ENCODE measurements around the gene METTL16. TPM values are rescaled to one million over a fixed set of nuclear protein-coding genes. Genes with fewer than 3 reads are reported as not detected.

METTL16 gene
- total and polyA plus RNA-seq, 4 donors: 4.1 to 8.9 (median 6.6) TPM

DNA sequence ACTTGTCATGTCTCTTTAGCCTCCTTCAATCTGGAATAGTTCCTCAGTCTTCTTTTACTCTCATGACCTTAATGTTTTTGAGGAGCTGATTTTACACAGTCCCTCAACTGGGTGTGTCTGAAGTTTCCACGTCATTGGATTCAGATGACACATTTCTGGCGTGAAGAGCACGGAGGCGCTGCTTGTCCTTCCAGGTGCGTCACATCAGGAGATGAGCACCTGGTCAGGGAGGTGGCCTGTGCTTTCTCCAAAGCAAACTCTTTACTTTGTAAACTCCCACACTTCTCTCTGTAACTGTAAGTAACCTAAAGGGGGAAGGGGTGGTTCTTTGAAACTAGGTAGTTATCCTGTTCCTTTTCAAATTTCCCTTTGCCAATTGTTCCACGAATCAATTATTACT, 58.4 kb downstream of the METTL16 start:
- no peaks in the 10 kb centered on the region for H3K4me1 ChIP-seq (ENCODE audit: control insufficient read depth in 4 of 4, insufficient read depth in 4 of 4, low read length in 3 of 4)
- no peaks in the 10 kb centered on the region for H3K27me3 ChIP-seq (ENCODE audit: control insufficient read depth in 4 of 4, insufficient read depth in 4 of 4, low read length in 3 of 4)
- TF ChIP-seq, protein P1, sequence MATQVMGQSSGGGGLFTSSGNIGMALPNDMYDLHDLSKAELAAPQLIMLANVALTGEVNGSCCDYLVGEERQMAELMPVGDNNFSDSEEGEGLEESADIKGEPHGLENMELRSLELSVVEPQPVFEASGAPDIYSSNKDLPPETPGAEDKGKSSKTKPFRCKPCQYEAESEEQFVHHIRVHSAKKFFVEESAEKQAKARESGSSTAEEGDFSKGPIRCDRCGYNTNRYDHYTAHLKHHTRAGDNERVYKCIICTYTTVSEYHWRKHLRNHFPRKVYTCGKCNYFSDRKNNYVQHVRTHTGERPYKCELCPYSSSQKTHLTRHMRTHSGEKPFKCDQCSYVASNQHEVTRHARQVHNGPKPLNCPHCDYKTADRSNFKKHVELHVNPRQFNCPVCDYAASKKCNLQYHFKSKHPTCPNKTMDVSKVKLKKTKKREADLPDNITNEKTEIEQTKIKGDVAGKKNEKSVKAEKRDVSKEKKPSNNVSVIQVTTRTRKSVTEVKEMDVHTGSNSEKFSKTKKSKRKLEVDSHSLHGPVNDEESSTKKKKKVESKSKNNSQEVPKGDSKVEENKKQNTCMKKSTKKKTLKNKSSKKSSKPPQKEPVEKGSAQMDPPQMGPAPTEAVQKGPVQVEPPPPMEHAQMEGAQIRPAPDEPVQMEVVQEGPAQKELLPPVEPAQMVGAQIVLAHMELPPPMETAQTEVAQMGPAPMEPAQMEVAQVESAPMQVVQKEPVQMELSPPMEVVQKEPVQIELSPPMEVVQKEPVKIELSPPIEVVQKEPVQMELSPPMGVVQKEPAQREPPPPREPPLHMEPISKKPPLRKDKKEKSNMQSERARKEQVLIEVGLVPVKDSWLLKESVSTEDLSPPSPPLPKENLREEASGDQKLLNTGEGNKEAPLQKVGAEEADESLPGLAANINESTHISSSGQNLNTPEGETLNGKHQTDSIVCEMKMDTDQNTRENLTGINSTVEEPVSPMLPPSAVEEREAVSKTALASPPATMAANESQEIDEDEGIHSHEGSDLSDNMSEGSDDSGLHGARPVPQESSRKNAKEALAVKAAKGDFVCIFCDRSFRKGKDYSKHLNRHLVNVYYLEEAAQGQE (IDR thresholded peaks at IDR 0.05): no peak
- TF ChIP-seq YY1 (IDR thresholded peaks at IDR 0.05) (no peak), GABPA (IDR thresholded peaks at IDR 0.05 in 1 of 2, conservative IDR thresholded peaks at IDR 0.05 in 1 of 2) (no peak), HNF4G (IDR thresholded peaks at IDR 0.05) (no peak), HNF4A (conservative IDR thresholded peaks at IDR 0.05) (no peak), JUND (IDR thresholded peaks at IDR 0.05) (no peak), EGR1 (IDR thresholded peaks at IDR 0.05; ENCODE audit: low read depth in 2 of 2) (no peak), NR2F2 (IDR thresholded peaks at IDR 0.05) (no peak)
- TF ChIP-seq, protein P2, sequence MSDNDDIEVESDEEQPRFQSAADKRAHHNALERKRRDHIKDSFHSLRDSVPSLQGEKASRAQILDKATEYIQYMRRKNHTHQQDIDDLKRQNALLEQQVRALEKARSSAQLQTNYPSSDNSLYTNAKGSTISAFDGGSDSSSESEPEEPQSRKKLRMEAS (IDR thresholded peaks at IDR 0.05): no peak
- peaks cover 2 to 10% (median 2%) of the 10 kb centered on the region in 4 donors for H3K36me3 ChIP-seq (ENCODE audit: control insufficient read depth in 4 of 4, insufficient read depth in 3 of 4, low read depth in 1 of 4, low read length in 3 of 4)
- DNase-seq (ENCODE audit: low spot score): no peak
- 94% methylated on average over 6 of the region's 6 CpGs for WGBS
- H3K9ac ChIP-seq (ENCODE audit: low read depth in 1 of 2, low read length in 2 of 2): no peak overlapping the region
- H3K4me3 ChIP-seq (ENCODE audit: low read depth in 1 of 3, low read length in 3 of 3): no peak overlapping the region
- no peaks in the 10 kb centered on the region for H3K9me3 ChIP-seq (ENCODE audit: control insufficient read depth in 4 of 4, low read length in 3 of 4)
- H3K27ac ChIP-seq (ENCODE audit: low read depth in 1 of 2, low read length in 2 of 2): no peak overlapping the region

DNA sequence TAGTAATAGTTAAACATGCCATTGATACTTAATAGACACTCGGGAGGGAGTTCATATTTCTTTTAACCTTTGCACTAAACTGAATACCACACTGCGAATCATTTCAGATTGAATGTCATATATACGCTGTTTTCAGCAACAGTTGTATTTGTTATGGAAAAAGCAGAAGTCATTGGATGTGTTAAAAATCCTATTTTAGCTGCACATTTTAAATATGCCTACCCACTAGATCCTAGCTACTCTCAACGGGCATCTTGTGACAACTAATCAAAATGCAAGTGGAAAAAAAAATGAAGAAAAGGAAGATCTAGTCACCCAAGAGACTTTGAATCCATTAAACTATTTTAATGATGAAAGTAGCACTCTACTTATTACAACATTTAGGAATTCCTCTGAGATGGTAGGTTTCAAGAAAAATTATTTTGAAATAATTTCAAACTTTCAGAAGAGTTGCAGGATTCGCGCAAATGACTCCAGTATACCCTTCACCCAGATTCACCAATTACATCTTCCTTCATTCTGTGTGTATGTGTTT, 59.4 kb downstream of the METTL16 start:
- 91% methylated on average over 6 of the region's 6 CpGs for WGBS
- Histone ChIP-seq H3K4me1 (ENCODE audit: control insufficient read depth in 4 of 4, insufficient read depth in 4 of 4, low read length in 3 of 4) (no peaks in the 10 kb centered on the region), H3K9ac (ENCODE audit: low read depth in 1 of 2, low read length in 2 of 2) (no peak overlapping the region), H3K4me3 (ENCODE audit: low read depth in 1 of 3, low read length in 3 of 3) (no peak overlapping the region), H3K27me3 (ENCODE audit: control insufficient read depth in 4 of 4, insufficient read depth in 4 of 4, low read length in 3 of 4) (no peaks in the 10 kb centered on the region), H3K36me3 (ENCODE audit: control insufficient read depth in 4 of 4, insufficient read depth in 3 of 4, low read depth in 1 of 4, low read length in 3 of 4) (peaks cover 0 to 10% (median 2%) of the 10 kb centered on the region in 4 donors), H3K27ac (ENCODE audit: low read depth in 1 of 2, low read length in 2 of 2) (no peak overlapping the region), H3K9me3 (ENCODE audit: control insufficient read depth in 4 of 4, low read length in 3 of 4) (no peaks in the 10 kb centered on the region)
- TF ChIP-seq GABPA (IDR thresholded peaks at IDR 0.05 in 1 of 2, conservative IDR thresholded peaks at IDR 0.05 in 1 of 2): no peak
- TF ChIP-seq, protein P2 (IDR thresholded peaks at IDR 0.05): no peak
- TF ChIP-seq, protein P1 (IDR thresholded peaks at IDR 0.05): no peak
- TF ChIP-seq SP1 (IDR thresholded peaks at IDR 0.05): no peak
- TF ChIP-seq, protein P3, sequence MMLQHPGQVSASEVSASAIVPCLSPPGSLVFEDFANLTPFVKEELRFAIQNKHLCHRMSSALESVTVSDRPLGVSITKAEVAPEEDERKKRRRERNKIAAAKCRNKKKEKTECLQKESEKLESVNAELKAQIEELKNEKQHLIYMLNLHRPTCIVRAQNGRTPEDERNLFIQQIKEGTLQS (IDR thresholded peaks at IDR 0.05): no peak
- TF ChIP-seq RXRA (IDR thresholded peaks at IDR 0.05): no peak
- no peak for TF ChIP-seq FOXA1 (IDR thresholded peaks at IDR 0.05)
- TF ChIP-seq, protein P4, sequence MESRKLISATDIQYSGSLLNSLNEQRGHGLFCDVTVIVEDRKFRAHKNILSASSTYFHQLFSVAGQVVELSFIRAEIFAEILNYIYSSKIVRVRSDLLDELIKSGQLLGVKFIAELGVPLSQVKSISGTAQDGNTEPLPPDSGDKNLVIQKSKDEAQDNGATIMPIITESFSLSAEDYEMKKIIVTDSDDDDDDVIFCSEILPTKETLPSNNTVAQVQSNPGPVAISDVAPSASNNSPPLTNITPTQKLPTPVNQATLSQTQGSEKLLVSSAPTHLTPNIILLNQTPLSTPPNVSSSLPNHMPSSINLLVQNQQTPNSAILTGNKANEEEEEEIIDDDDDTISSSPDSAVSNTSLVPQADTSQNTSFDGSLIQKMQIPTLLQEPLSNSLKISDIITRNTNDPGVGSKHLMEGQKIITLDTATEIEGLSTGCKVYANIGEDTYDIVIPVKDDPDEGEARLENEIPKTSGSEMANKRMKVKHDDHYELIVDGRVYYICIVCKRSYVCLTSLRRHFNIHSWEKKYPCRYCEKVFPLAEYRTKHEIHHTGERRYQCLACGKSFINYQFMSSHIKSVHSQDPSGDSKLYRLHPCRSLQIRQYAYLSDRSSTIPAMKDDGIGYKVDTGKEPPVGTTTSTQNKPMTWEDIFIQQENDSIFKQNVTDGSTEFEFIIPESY (IDR thresholded peaks at IDR 0.05): no peak
- no peak for DNase-seq (ENCODE audit: low spot score)
